Mesendoderm (in vitro differentiated cells): Measurements from ENCODE around the gene PELO.

Experiments
- DNase-seq: peaks from one replicate; pipeline ENCODE4 v3.0.0; 2013
- H2AK5ac ChIP-seq: 2 replicates; pipeline ENCODE4 v1.6.1; 2013; ENCODE audit warnings: low read length, inconsistent platforms
- H2BK120ac ChIP-seq: 2 replicates; pipeline ENCODE4 v1.6.1; 2013; ENCODE audit warnings: low read depth, mild to moderate bottlenecking, low read length, moderate library complexity, mixed read lengths
- H2BK15ac ChIP-seq: replicated peaks from 2 replicates; pipeline ENCODE4 v1.6.1; 2013; ENCODE audit warnings: low read depth, mild to moderate bottlenecking, moderate library complexity
- H2BK5ac ChIP-seq: 2 replicates; pipeline ENCODE4 v1.6.1; 2013; ENCODE audit warnings: low read length, inconsistent platforms
- H3K18ac ChIP-seq: 2 replicates; pipeline ENCODE4 v1.6.1; 2013; ENCODE audit warnings: mild to moderate bottlenecking, low read length, mixed read lengths
- H3K23ac ChIP-seq: one replicate; pipeline ENCODE4 v1.6.1; 2013; ENCODE audit warnings: low read length
- H3K27ac ChIP-seq: 2 replicates; pipeline ENCODE4 v1.5.1; 2013; ENCODE audit warnings: low read depth, mild to moderate bottlenecking, inconsistent platforms, low read length, moderate library complexity
- H3K27me3 ChIP-seq: 2 replicates; pipeline ENCODE4 v1.6.1; 2013; ENCODE audit warnings: low read length, control low read depth, mild to moderate bottlenecking, inconsistent platforms; ENCODE audit not compliant: insufficient read depth, poor library complexity
- H3K36me3 ChIP-seq: 2 replicates; pipeline ENCODE4 v1.6.1; 2013; ENCODE audit warnings: low read length, inconsistent platforms; ENCODE audit not compliant: control insufficient read depth, insufficient read depth
- H3K4ac ChIP-seq: one replicate; pipeline ENCODE4 v1.6.1; 2013; ENCODE audit warnings: low read depth, mild to moderate bottlenecking, low read length, moderate library complexity
- H3K4me1 ChIP-seq: 2 replicates; pipeline ENCODE4 v1.6.1; 2013; ENCODE audit warnings: low read depth, low read length, inconsistent platforms; ENCODE audit not compliant: control insufficient read depth
- H3K4me2 ChIP-seq: 2 replicates; pipeline ENCODE4 v1.6.1; 2013; ENCODE audit warnings: low read length
- H3K4me3 ChIP-seq: 2 replicates; pipeline ENCODE4 v1.5.1; 2013; ENCODE audit warnings: mild to moderate bottlenecking, low read length
- H3K56ac ChIP-seq: one replicate; pipeline ENCODE4 v1.6.1; 2013; ENCODE audit warnings: low read length
- H3K79me1 ChIP-seq: 2 replicates; pipeline ENCODE4 v1.6.1; 2013; ENCODE audit warnings: low read length, inconsistent platforms
- H3K79me2 ChIP-seq: 2 replicates; pipeline ENCODE4 v1.6.1; 2013; ENCODE audit warnings: mild to moderate bottlenecking, low read length; ENCODE audit not compliant: control insufficient read depth, insufficient read depth
- H3K9ac ChIP-seq: 2 replicates; pipeline ENCODE4 v1.6.1; 2013; ENCODE audit warnings: low read length, inconsistent platforms
- H4K5ac ChIP-seq: one replicate; pipeline ENCODE4 v1.6.1; 2013; ENCODE audit warnings: low read length
- H4K8ac ChIP-seq: one replicate; pipeline ENCODE4 v1.6.1; 2013; ENCODE audit warnings: low read depth, mild to moderate bottlenecking, control low read depth, low read length, moderate library complexity
- WGBS: extraction: QIAGEN DNeasy Blood & Tissue Kit; methylation state at CpG from one replicate; pipeline ENCODE4 v1.1.7; 2013; ENCODE audit warnings: low lambda C conversion rate, missing lambda C conversion rate; ENCODE audit not compliant: insufficient coverage; ENCODE audit errors: extremely low coverage; 5-methylcytosine and 5-hydroxymethylcytosine counted together

PELO gene

DNA sequence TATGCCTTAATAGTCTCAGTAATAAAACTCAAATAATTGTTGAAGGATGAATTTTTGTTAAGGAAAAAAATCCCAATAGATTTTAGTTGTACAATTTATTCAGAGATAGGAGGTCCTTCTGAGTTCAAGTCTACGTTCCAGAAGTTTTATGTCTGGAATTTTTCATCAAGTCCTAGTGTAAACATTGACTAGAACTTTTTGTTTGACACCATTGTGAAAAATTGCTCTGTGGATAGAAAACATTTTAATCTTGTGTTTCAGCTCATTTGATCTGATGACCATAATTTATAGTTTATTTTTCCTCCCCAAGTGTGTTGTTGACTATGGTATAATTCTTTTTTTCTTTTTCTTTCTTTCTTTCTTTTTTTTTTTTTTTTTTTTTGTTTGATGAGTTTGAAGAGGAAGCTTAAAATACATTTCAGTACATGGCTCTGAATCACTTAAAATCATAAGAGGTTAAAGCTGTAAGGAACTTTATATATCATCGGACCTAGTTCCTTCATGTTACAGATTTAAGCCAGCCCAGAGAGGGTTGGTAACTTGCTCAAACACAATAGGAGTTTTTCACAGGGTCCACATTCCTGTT lies 20.7 kb downstream of the PELO start:
- H3K4me2 ChIP-seq: no peak overlapping the region
- H4K8ac ChIP-seq: no peak overlapping the region
- peaks cover 3% of the 10 kb centered on the region for H3K79me1 ChIP-seq
- H3K56ac ChIP-seq: no peak overlapping the region
- no peak overlapping the region for H3K18ac ChIP-seq
- H3K79me2 ChIP-seq: peaks cover 9% of the 10 kb centered on the region
- no peak overlapping the region for H2BK120ac ChIP-seq
- H2BK5ac ChIP-seq: no peak overlapping the region
- no peak overlapping the region for H3K23ac ChIP-seq
- no peak overlapping the region for H4K5ac ChIP-seq
- H3K27ac ChIP-seq: no peak overlapping the region
- H3K4ac ChIP-seq: no peak overlapping the region
- H2BK15ac ChIP-seq: no peak overlapping the region
- no CpG with 5 or more reads among the region's 2 CpGs for WGBS
- no peak for DNase-seq
- no peak overlapping the region for H2AK5ac ChIP-seq
- no peak overlapping the region for H3K9ac ChIP-seq
- no peak overlapping the region for H3K4me3 ChIP-seq
- no peaks in the 10 kb centered on the region for H3K36me3 ChIP-seq
- no peaks in the 10 kb centered on the region for H3K27me3 ChIP-seq
- peaks cover 4% of the 10 kb centered on the region for H3K4me1 ChIP-seq

GRCh38 chr5:52809884-52810283 lies 22.2 kb downstream of the PELO start:
- no peak overlapping the region for H3K4me3 ChIP-seq
- H2AK5ac ChIP-seq: no peak overlapping the region
- H4K8ac ChIP-seq: no peak overlapping the region
- H3K4ac ChIP-seq: peak overlapping the region; percentile 36
- peaks cover 3% of the 10 kb centered on the region for H3K79me2 ChIP-seq
- no peak overlapping the region for H3K56ac ChIP-seq
- peaks cover 3% of the 10 kb centered on the region for H3K79me1 ChIP-seq
- H3K18ac ChIP-seq: peak overlapping the region; percentile 80
- no peak overlapping the region for H4K5ac ChIP-seq
- no peak overlapping the region for H2BK120ac ChIP-seq
- H3K23ac ChIP-seq: no peak overlapping the region
- no peak overlapping the region for H3K4me2 ChIP-seq
- H3K27me3 ChIP-seq: no peaks in the 10 kb centered on the region
- no peak overlapping the region for H2BK5ac ChIP-seq
- no peak overlapping the region for H3K9ac ChIP-seq
- WGBS: no CpG with 5 or more reads among the region's 1 CpG
- peaks cover 5% of the 10 kb centered on the region for H3K4me1 ChIP-seq
- no peak overlapping the region for H3K27ac ChIP-seq
- no peaks in the 10 kb centered on the region for H3K36me3 ChIP-seq
- H2BK15ac ChIP-seq: no peak overlapping the region
- no peak for DNase-seq

- Histone ChIP-seq H3K79me2 (no peaks in the 10 kb centered on the region), H3K27ac (no peak overlapping the region), H3K4me3 (no peak overlapping the region), H3K56ac (no peak overlapping the region), H3K4me1 (peaks cover 4% of the 10 kb centered on the region), H3K18ac (no peak overlapping the region), H3K23ac (no peak overlapping the region), H2AK5ac (no peak overlapping the region), H3K36me3 (no peaks in the 10 kb centered on the region), H3K79me1 (no peaks in the 10 kb centered on the region), H3K4me2 (no peak overlapping the region), H4K5ac (no peak overlapping the region), H2BK15ac (no peak overlapping the region), H3K27me3 (no peaks in the 10 kb centered on the region), H4K8ac (no peak overlapping the region), H3K9ac (no peak overlapping the region), H2BK5ac (no peak overlapping the region), H3K4ac (no peak overlapping the region), H2BK120ac (no peak overlapping the region)
- no CpG with 5 or more reads among the region's 1 CpG for WGBS
- DNase-seq: peak; percentile 58
Observed at GRCh38 chr5:52810426-52810825, 22.7 kb downstream of the PELO start.

- Histone ChIP-seq H3K27ac (no peak overlapping the region), H2AK5ac (no peak overlapping the region), H3K18ac (no peak overlapping the region), H3K4me1 (peaks cover 4% of the 10 kb centered on the region), H4K8ac (no peak overlapping the region), H3K23ac (no peak overlapping the region), H3K79me2 (no peaks in the 10 kb centered on the region), H3K56ac (no peak overlapping the region), H3K9ac (no peak overlapping the region), H3K36me3 (no peaks in the 10 kb centered on the region), H4K5ac (no peak overlapping the region), H2BK5ac (no peak overlapping the region), H3K27me3 (no peaks in the 10 kb centered on the region), H3K4me2 (no peak overlapping the region), H2BK15ac (peak overlapping the region; percentile 57), H3K4me3 (no peak overlapping the region), H2BK120ac (no peak overlapping the region), H3K79me1 (no peaks in the 10 kb centered on the region), H3K4ac (no peak overlapping the region)
- no CpG with 5 or more reads among the region's 3 CpGs for WGBS
- peak; percentile 44 for DNase-seq
Observed at GRCh38 chr5:52811067-52811749, 23.5 kb downstream of the PELO start.

DNA sequence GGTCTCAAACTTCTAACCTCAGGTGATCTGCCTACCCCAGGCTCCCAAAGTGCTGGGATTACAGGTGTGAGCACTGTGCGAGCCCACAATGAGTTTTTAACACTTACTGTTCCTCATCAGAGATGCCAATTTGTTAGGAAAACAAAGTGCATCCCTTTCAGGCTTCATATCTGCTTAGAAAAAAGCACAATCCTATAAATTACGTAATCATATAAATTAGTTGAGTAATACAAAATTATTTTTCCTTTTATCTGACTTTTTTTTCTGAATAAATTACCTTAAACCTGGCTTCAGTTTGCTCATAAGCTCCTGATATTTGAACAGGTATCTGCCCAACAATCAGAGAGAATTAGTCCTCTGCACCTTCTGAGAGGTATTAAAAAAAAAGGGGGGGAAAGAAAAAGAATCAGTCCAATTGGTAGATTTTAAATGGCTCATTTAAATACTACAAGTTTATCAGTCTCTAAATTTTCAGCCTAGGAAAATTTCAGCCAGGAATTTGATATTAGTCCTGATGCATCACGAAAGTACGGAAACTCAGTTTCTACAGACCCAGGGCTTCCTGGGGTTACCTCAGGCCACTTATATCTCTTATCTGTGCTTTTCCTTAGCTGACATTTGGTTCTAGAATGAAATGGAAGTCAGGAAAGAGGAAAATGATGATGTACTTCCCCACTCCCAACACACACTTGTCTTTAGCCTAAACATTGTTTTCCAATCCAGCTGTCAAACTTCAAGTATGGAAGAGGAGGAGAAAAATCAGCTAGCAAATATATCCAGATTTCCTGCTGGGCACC lies 26.8 kb downstream of the PELO start:
- H4K8ac ChIP-seq: no peak overlapping the region
- no peak overlapping the region for H2BK120ac ChIP-seq
- H2BK15ac ChIP-seq: no peak overlapping the region
- H2BK5ac ChIP-seq: no peak overlapping the region
- H3K27me3 ChIP-seq: no peaks in the 10 kb centered on the region
- H3K36me3 ChIP-seq: no peaks in the 10 kb centered on the region
- peaks cover 4% of the 10 kb centered on the region for H3K4me1 ChIP-seq
- H3K56ac ChIP-seq: no peak overlapping the region
- no peak for DNase-seq
- H3K18ac ChIP-seq: no peak overlapping the region
- H3K4me3 ChIP-seq: no peak overlapping the region
- no peak overlapping the region for H3K9ac ChIP-seq
- no CpG with 5 or more reads among the region's 4 CpGs for WGBS
- no peak overlapping the region for H3K23ac ChIP-seq
- no peaks in the 10 kb centered on the region for H3K79me2 ChIP-seq
- no peak overlapping the region for H3K27ac ChIP-seq
- H3K4ac ChIP-seq: no peak overlapping the region
- H3K4me2 ChIP-seq: no peak overlapping the region
- no peaks in the 10 kb centered on the region for H3K79me1 ChIP-seq
- H2AK5ac ChIP-seq: no peak overlapping the region
- no peak overlapping the region for H4K5ac ChIP-seq
